SU-DHL-6 (cell line): Measurements from ENCODE around the gene ZFYVE16.

ENCODE experiments used
- EZH2phosphoT487 ChIP-seq: fragments of 200-600 bp; sonication (generic), shearing (Covaris generic); conservative IDR thresholded peaks from 2 replicates; pipeline ENCODE4 v1.6.1; 2018; ENCODE audit warnings: mild to moderate bottlenecking, antibody characterized with exemption, low read length, moderate library complexity, mixed read lengths
- TF ChIP-seq, protein P1 (sequence below): fragments of 200-600 bp; sonication (generic); IDR thresholded peaks from one replicate; pipeline ENCODE4 v1.5.1; 2017; ENCODE audit warnings: antibody characterized with exemption, mild to moderate bottlenecking, low read length, moderate library complexity; ENCODE audit not compliant: insufficient read depth, poor library complexity, severe bottlenecking

DNA sequence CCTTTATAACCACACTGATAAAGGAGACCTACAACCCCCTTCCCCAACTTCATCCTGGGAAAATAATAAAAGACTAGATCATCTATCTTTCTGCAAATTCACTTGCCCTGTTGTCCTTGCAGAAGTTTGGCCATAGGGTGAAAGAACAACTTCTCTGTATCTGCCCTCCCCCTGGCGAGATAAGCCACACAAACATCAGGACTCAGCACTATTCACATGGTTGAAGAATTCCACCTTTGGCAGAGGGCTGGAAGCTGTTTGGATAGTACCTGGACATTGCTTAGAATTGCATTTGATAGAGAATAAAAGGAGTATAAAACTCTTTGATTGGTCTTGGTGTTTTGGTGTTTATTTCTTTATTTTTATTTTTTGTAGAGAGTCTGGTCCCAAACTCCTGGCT, 97.0 kb downstream of the ZFYVE16 start:
- TF ChIP-seq, protein P1, sequence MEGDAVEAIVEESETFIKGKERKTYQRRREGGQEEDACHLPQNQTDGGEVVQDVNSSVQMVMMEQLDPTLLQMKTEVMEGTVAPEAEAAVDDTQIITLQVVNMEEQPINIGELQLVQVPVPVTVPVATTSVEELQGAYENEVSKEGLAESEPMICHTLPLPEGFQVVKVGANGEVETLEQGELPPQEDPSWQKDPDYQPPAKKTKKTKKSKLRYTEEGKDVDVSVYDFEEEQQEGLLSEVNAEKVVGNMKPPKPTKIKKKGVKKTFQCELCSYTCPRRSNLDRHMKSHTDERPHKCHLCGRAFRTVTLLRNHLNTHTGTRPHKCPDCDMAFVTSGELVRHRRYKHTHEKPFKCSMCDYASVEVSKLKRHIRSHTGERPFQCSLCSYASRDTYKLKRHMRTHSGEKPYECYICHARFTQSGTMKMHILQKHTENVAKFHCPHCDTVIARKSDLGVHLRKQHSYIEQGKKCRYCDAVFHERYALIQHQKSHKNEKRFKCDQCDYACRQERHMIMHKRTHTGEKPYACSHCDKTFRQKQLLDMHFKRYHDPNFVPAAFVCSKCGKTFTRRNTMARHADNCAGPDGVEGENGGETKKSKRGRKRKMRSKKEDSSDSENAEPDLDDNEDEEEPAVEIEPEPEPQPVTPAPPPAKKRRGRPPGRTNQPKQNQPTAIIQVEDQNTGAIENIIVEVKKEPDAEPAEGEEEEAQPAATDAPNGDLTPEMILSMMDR: no peak
- TF ChIP-seq EZH2phosphoT487: no peak
